ENCODE results near the gene KRTAP10-5.
"Not testable (repeated sequence)": the region's sequence is repeated elsewhere in the genome, so short reads cannot be mapped to it uniquely, and the experiment has no call there.

KRTAP10-5 gene

DNA sequence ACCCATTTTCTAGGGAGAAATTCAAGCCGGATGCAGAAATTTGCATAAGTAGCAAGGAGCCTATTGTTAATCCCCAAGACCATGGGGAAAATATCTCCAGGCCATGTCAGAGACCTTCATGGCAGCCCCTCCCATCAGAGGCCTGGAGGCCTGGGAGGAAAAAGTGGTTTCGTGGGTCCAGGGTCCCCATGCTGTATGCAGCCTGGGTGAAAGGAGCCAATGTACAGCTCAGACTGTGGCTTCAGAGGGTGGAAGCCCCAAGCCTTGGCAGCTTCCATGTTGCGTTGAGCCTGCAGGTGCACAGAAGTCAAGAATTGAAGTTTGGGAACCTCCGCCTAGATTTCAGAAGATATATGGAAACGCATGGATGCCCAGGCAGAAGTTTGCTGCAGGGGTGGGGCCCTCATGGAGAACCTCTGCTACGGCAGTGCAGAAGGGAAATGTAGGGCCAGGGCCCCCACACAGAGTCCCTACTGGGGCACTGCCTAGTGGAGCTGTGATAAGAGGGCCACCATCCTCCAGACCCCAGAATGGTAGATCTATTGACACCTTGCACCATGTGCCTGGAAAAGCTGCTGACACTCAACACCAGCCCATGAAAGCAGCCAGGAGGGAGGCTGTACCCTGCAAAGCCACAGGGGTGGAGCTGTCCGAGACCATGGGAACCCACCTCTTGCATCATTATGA is 29.9 kb upstream of the KRTAP10-5 start:
- DNase-seq (ENCODE audit: low read depth in 2 of 2) = not testable (repeated sequence)

DNA sequence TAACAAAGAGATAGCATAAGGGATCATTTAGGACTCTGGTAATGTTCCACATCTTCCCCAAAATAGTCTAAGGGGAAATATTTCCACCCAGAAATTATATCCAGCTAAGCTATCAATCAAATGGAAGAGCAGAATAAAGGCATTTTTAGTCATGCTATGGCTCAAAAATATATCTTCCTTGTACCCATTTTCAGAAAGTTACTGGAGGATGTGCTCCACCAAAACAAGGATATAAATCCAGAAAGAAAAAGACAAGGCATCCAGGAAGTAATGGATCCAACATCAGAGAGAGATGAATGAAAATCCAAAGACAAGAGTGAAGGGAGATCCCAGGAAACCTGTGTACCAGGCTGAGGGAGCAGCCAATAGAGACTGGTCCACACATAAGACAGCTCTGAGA is 28.8 kb upstream of the KRTAP10-5 start:
- no peak for DNase-seq (ENCODE audit: low read depth in 2 of 2)

DNA sequence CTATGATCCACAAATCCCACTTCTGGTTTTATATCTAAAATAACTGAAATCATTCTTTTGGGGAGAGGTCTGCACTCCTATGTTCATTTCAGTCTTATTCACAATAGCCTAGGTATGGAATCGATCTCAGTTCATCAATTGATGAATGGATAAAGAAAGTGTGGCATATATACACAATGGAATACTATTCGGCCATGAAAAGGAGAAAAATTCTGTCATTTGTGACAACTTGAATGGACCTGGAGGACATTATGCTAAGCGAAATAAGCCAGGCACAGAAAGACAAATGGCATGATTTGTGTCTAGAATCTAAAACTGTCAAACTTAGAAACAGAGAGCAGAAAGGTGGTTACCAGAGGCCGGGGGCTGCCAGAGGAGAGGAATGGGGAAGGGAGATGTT is 26.1 kb upstream of the KRTAP10-5 start:
- DNase-seq (ENCODE audit: low read depth in 2 of 2) = no peak

DNA sequence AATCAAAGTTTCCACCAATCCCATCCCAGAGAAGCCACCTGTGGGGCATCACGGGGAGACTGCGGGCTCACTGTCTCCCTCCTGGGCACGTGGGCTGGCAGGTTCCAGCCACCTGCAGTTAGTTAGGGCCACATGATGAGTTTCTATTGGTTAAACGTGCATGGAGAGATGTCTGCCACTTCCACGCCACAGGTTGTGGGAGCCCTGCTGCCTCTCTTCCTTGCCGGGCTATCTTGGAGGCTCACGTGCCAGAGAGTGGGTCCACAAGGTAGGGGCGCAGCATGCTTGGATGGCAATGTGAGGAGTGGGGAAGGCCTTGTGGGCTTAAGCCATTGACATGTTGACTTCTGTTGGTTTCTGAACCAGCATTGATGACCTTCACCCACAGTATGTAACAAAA is 23.5 kb upstream of the KRTAP10-5 start:
- no peak for DNase-seq (ENCODE audit: low read depth in 2 of 2)

DNA sequence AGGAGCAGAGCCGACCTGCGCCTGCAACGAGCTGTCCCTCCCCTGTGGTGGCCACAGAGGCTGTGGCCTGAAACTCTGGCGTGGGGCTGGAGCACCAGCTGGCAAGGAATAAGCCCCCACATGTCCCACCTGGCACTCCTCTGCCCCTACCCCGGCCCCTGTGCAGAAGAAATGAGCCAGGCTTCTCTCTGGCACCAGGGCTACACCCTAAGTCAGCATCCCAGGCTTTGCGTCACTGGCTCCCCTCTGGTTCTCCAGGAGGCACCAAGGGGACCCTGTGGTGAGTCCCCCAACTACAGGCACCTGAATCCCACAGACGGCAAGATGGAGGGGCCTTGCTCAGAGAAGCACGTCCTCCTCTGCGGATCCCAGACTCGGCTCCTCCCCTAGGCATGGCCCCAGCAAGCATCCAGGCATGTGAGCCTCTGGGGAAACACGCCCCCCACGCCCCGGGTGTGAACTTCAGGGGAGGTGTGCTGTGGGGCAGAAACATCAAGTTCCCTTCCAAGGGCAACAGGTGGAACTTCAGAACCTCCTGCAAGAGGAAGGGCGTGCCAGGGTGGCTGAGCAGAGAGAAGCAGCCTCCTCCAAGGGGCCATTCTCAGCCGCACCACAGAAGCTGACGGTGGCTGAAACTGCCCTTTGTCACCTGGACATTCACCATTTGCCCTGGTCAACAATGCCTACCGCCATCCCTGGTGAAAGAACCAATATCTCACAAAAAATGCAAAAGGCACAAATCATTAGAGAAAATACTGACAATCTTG is 22.9 kb upstream of the KRTAP10-5 start:
- DNase-seq (ENCODE audit: low read depth in 2 of 2) = no peak

DNA sequence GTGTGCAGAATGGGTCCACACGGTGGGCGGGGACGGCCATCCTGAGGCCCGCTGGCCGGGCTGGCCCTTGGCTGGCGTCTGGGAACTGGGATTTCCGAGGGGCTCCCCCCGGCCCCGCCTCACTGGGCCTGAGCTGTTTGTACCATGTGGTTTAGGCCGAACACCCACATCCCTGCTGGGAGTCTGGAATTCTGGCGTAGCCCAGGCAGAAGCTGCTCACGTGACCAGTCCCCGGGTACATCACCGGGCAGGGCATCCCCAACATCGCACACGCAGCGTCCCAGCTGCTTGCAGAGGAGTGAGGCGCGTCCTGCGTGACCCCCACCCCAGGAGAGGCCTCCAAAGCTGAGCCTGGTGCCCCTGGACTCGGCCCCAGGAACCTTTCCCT is 22.1 kb upstream of the KRTAP10-5 start:
- no peak for DNase-seq (ENCODE audit: low read depth in 2 of 2)

DNA sequence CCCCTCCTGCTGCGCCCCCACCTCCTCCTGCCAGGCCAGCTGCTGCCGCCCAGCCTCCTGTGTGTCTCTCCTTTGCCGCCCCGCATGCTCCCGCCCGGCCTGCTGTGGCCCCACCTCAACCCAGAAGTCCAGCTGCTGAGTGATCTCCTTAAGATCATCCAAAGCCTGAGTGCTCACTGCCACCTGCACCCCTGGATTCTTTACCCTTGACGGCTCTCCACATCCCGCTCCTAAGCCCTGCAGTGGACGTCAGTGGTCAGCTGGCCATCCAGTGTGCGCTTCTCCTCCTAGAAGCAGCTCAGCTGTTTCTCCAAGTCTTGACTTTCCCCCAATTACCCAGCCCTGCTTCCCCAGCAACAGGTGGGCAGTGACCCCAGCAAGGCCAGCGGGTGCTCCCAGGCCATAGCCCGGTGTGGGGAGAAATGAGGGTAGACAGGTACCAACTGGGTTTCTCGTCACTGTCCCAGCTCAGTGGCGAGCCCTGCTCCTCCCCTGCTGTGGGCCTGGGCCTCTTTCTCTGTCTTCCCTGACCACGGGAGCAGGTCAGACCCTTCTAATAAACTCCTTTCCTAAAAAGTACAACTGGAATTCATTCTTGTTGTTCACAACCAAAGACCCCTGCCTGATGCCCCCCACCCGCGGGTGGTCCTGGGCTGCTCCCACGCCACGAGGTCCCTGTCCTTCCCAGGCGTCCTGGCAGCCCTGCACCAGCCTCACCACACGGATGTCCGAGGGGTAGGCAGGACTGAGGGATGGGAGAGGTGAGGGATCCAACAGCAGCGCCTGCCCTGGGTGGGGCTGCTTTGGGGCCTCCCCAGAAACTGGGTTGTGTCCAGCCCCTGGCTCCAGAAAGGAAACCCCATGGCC is 21.4 kb upstream of the KRTAP10-5 start:
- DNase-seq (ENCODE audit: low read depth in 2 of 2) = no peak

DNA sequence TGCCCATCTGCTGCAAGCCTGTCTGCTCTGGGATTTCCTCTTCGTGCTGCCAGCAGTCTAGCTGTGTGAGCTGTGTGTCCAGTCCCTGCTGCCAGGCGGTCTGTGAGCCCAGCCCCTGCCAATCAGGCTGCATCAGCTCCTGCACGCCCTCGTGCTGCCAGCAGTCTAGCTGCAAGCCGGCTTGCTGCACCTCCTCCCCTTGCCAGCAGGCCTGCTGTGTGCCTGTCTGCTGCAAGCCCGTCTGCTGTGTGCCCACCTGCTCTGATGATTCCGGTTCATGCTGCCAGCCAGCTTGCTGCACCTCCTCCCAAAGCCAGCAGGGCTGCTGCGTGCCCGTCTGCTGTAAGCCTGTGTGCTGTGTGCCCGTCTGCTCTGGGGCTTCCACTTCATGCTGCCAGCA is 20.7 kb upstream of the KRTAP10-5 start:
- DNase-seq (ENCODE audit: low read depth in 2 of 2) = not testable (repeated sequence)

DNA sequence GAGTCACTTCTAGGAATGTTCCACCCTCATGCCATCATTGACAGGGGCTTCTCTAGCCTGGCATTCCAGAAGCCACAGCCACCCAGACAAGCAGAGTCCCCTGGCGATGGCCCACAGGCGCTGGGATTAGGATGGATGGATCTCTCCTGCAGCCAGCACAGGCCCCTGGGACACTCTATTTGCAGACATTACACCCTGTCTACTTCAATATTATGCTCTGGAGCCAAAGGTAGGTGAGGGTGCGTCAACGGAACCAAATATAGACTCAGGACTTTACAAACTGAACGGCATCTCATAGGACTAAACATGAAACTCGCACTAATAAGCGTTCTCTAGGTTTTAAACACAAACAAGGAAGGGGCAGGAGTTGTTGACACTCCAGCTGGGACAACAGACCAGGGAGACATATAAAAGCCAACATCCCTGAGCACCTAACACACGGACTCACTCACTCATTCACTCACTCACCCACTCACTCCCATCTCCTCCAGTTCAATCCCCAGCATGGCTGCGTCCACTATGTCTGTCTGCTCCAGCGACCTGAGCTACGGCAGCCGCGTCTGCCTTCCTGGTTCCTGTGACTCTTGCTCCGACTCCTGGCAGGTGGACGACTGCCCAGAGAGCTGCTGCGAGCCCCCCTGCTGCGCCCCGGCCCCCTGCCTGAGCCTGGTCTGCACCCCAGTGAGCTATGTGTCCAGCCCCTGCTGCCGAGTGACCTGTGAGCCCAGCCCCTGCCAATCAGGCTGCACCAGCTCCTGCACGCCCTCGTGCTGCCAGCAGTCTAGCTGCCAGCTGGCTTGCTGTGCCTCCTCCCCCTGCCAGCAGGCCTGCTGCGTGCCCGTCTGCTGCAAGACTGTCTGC is 19.9 kb upstream of the KRTAP10-5 start, which contains the start of gene KRTAP10-7:
TSS of gene KRTAP10-7 (plus strand) at position 480 of the 861 bp plus-strand sequence. CDS start at position 505, 25 bp downstream.
- DNase-seq (ENCODE audit: low read depth in 2 of 2) = not testable (repeated sequence)

DNA sequence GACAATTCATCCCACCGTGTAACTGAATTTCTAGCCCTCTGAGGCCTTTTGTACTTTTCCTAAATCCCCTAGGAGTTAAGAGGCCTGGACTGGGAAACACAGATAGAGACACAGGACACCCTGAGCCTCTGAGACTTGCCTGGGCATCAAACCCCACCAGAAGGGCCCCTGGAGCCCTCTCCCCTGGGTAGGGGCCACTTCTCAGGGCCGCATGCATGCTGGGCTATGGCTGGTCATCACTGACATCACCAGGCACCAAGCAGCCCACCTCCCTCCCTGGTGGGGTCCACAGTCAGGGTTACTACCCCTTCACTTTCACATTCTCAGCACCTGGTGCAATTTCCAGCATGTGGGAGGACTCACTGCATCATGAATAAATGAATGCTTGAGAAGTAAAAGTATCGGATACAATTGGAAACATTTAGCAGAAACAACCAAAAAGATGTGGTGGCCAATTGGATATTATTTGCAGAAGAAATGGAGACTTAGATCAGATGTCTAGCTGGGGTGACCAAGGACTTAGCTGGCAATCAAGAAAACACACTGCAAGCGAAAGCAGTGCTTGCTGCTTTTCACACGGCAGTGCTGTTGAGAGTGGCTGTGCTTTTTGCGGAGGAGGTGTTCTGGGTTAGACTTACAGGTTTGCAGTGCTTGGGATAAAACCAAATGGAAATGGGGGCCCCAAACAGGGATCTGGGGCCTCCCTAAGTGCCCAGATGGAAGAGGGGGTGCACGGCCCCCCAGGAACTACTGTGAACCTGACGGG is 19.0 kb upstream of the KRTAP10-5 start:
- no peak for DNase-seq (ENCODE audit: low read depth in 2 of 2)

DNA sequence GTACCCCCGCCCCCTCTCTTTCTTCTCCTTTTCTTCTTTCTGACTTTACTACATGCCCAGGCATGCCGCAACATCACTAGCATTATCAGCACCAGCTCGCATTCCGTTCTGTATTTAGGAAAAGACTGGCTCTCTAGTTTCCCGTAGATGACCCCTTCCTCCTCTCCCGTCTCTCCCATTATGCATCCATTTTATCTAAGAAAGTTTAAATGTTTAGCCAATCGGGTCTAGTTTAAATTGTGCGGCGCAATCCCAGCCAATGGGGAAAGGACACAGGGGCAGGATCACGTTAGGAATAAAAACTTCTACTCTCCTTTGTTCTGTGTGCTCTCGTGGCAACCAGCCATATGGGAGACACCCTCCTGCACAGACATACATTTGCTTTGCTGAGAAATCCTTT is 17.7 kb upstream of the KRTAP10-5 start:
- DNase-seq (ENCODE audit: low read depth in 2 of 2) = no peak

DNA sequence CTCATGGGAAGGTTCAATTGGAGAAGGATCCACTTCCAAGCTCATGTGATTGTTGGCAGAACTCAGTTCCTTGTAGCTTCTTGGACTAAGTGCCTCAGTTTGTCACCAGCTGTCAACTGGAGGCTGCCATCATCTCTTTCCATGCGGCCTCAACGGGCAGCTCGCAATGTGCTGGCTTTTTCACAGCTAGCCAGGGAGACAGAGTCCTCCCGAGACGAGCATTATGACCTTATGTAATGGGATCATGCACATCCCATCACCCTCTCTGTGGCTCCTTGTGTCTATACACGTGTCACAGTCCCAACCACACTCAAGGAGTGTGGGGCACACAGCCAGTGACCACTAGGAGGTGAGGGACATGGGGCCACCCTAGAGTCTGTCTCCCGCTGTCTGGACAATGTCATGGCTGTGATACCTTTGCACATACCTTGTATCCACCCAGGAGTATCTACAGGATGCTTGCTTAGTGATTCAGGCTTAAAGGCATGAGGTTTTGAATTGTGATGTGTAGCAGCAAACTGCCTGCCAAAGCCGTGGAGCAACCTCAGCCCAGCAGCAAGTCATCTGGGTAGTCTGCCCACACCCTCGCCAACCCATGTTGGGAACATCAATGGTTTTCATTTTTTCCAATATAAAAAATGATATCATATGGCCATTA is 15.8 kb upstream of the KRTAP10-5 start:
- DNase-seq (ENCODE audit: low read depth in 2 of 2) = no peak

DNA sequence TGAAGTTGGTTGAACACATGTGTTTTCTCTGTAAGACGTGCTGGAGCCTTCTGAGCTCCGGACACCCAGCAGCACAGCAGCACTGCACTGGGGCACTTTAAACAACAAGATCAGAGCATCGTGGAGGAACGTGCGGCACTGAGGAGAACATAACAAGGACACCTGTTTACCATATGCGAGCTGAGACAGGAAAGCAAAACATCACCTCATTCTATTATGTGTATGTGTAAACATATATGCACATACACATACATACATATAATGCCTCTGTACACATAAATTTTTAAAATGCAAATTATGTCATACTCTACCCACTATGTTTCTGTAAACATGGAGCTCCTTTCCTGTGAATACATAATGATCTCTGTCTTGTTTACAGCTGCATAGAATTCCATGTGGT is 15.1 kb upstream of the KRTAP10-5 start:
- DNase-seq (ENCODE audit: low read depth in 2 of 2) = no peak

DNA sequence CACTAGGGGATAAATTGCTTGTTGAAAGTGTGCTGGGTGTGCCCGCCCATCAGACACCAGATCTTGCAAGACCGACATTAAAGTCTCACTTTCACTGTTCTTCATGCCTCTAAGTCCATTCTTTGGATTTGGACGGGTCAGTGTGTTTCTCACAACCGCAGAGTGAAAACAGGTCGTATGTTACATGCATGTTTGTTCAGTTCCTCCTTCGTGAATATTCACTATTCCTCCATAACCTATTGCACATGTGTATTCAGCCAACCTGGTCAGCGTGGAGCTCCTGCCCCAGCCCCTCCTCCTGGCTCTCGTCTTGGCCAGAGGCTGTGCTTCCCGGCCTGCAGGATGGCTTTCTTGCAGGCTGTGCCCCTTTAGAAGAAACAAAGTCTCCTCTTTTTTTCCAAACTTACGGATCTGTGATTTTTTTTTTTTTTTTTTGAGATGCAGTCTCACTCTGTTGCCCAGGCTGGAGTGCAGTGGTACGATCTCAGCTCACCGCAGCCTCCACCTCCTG is 14.1 kb upstream of the KRTAP10-5 start:
- no peak for DNase-seq (ENCODE audit: low read depth in 2 of 2)

DNA sequence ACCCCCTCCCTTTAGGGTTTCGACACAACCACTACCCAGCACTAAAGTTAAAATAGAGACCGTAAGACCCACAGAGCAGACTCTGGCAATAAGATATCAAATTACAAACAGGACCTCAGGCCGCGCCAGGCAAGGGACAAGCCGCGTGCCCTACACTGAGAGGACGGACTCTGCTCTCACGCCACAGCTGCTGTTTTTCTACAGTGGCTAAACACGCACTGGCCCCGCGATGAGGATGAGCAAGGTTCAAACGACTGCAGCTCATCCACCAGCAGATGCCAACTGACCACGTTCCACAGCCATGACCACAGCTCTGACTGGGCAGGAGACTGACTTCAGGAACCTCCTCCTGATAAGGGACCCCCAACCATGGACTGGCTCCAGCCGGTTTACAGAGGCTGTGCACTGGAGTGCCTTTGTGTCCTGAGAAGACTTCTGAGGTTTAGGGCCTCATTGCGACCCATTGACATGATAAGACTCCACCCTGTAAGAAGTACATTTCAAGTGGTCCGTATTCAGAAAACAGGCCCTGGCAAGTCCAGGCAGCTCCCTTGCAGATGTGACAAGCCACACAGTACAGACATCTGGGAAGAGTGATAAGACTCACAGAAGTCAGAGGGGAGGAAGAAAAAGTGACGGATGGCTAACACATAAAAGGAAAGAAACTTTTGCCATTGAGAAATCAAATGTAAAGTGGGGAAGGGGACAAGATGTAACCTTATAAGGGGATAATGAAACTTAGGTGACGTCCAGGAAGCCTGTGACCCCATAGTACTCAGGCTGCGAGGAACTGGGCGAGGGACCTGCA is 13.4 kb upstream of the KRTAP10-5 start:
- no peak for DNase-seq (ENCODE audit: low read depth in 2 of 2)

DNA sequence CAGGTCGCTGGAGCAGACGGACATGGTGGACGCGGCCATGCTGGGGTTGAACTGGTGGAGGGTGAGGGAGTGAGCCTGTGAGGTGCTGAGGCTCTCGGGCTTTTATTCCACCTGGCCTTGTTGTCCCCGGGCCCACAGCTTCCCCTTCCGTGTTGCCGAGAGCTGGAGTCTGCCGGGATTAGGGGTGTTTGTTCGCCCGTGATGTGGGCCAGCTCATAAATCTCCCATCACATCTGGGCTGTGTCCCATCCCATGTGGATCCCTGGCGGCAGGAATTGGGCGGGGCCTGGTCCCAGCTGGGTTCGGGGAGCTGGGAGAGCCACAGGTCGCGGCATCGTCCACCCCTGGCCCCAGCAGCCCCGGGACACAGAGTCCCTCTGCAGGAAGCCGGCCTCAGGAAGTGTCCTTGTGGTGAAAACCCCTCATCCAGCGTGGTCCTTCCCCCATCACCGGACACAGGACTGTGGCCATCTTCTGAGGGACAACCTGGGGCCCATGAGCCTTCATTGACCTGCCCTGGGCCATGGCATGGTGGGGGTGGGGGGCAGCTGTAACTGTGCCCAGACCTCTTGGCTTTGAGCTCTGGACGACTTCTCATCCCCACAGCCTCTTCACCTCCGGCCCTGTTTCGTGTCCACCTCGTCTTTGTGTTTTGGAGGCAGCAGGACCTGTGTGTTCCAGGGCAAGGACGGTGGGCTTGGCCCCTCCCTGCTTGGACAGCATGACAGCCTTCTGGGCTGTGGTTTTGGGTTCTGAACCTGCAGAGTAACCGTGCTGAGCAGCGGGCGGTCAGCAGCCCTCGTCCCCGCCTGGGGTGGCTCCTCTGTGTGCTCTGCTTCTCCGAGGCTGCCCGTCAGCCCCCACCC is 12.3 kb upstream of the KRTAP10-5 start, which contains the start of gene KRTAP10-6:
TSS of gene KRTAP10-6 (minus strand) at position 60 of the 866 bp plus-strand sequence. CDS start at position 39, 21 bp downstream.
- no peak for DNase-seq (ENCODE audit: low read depth in 2 of 2)

DNA sequence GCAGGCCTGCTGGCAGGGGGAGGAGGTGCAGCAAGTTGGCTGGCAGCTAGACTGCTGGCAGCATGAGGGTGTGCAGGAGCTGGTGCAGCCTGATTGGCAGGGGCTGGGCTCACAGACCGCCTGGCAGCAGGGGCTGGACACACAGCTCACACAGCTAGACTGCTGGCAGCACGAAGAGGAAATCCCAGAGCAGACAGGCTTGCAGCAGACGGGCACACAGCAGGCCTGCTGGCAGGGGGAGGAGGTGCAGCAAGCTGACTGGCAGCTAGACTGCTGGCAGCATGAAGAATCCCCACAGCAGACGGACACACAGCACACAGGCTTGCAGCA is 11.4 kb upstream of the KRTAP10-5 start:
- not testable (repeated sequence) for DNase-seq (ENCODE audit: low read depth in 2 of 2)

Measured in activated CD8-positive, alpha-beta memory T cell treated with anti-CD3 and anti-CD28 coated beads for 4 hours (primary cell).